HG02938 (cell line): ENCODE results near the gene WASF2.
"Not testable (repeated sequence)": the region's sequence is repeated elsewhere in the genome, so short reads cannot be mapped to it uniquely, and the experiment has no call there.

Experiments used
- ATAC-seq: cut with Tn5 transposase; IDR thresholded peaks from one replicate; pipeline ENCODE4 v1.9.1; 2021; ENCODE audit warnings: mild to moderate bottlenecking, moderate library complexity; ENCODE audit not compliant: unreplicated experiment

Gene WASF2, protein sequence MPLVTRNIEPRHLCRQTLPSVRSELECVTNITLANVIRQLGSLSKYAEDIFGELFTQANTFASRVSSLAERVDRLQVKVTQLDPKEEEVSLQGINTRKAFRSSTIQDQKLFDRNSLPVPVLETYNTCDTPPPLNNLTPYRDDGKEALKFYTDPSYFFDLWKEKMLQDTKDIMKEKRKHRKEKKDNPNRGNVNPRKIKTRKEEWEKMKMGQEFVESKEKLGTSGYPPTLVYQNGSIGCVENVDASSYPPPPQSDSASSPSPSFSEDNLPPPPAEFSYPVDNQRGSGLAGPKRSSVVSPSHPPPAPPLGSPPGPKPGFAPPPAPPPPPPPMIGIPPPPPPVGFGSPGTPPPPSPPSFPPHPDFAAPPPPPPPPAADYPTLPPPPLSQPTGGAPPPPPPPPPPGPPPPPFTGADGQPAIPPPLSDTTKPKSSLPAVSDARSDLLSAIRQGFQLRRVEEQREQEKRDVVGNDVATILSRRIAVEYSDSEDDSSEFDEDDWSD

DNA sequence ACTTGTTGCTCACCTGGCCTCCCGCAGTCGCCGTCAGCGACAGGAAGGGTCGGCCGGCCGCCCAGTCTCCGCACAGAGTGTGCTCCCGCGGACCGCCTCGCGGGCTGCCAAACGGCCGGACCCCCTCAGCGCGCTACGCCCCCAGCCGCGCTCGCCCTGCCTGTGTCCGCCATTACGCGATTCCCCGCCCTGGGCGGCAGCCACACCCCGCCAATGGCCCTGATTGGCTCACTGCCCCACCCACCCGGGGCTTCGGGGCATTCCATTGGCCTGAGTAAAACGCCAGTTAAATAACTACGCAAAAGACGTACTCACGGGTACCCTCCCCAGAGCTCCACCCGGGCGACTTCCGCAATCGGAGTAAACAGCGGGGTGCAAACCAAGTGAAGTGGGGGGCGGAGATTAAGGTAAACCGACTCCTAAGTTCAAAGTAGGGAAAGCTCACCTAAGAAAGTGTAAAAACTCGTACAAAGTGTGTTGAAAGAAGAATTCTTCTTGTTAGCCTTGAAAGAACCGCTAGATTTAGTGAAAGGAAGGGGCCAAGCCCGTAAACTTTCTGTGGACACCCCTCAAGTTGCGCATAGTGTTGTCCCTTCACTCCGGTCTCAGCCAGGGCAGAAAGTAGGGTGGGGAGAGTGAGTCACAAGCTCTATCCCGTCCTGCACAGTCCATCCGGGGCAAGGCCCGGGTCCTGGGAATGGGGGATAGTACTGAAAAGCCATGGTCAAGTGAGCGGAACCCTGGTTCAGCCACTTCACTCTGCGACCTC lies at the start of gene WASF2:
Gene WASF2 (minus strand): TSS at position 195 of the 769 bp plus-strand sequence. CDS start 61,277 bp downstream, outside the sequence.
- ATAC-seq = peak; percentile 82

GRCh38 chr1:27538793-27539192 lies 48.8 kb upstream of the WASF2 start:
- no peak for ATAC-seq

DNA sequence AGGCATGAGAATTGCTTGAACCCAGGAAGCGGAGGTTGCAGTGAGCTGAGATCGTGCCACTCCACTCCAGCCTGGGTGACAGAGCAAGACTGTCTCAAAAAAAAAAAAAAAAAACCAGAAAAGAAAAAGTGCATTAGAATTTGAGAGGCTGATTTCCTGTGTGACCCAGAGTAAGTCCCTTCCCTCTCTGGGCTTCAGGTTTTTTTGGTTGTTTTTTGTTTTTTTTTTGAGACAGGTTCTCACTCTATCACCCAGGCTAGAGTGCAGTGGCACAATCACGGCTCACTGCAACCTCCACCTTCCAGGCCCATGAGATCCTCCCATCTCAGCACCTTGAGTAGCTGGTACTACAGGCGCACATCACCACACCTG lies 48.3 kb upstream of the WASF2 start:
- ATAC-seq = not testable (repeated sequence)

GRCh38 chr1:27536767-27537166 lies 46.8 kb upstream of the WASF2 start:
- ATAC-seq = no peak

- no peak for ATAC-seq
Measured at GRCh38 chr1:27536010-27536757, 46.2 kb upstream of the WASF2 start.

DNA sequence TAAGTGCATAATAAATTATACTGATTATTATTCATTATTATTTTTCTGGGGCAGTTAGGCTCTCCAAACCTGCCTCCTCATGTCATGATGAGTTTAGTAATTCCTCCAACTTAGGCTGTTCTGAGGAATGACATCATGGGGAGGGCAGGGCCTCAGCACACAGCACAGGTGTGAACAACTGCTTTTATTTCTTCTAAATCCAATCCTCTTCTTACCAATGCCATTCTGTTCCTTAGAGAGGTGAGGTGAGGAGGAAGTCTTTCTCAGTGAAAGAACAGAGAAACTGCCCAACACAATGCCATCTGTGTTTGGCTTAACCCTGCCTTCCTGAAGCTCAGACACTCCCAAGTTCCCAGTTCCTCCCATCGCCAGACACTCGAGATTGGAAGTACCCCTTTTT lies 45.4 kb upstream of the WASF2 start:
- ATAC-seq = no peak

DNA sequence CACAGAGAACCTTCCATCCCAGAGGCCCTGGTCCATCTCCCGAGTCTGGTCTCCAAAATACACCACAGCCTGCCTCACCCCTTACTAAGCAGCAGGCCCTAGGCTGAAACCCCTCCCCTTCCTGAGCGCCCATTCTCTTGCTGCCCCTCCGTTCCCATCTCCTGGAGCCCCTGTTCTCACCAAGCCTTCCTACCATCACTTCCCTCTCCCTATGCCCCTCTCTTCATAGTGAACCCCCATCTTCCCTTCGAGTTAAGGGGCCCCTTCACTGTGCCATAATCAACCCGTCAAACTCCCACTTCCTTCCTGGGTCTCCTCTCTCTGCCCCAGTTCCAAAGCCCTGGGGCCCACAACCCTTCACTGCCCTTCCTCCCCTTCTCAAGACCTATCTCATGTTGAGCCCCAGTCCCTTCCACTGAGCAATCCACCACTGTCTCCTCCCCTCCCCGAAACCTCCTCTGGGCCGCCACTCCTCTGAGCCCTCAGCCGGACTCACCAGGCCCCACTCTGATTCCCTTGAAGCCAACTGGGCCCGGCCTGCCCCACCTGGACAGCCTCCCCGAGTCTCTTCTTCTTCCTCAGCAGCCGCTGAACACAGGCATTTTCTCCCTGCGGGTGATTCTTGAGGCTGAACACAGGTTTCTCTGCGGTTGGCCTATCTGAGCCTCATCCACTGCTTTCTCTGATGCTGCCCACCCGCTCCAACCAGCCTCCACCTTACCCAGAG lies 42.2 kb upstream of the WASF2 start:
- no peak for ATAC-seq

DNA sequence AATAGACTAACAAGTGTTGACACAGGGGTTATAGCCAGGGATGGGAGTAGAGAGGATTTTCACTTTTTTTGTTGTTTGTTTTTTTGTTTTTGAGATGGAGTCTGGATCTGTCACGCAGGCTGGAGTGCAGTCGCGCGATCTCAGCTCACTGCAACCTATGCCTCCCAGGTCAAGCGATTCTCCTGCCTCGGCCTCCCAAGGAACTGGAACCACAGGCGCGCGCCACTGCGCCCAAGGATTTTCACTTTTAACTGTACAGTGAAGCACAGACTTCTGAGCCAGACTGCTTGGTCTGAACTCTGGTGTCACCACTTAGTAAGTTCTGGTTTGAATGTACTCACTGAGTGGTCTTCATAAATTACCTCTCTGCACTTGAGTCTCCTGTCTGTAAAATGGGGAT lies 40.2 kb upstream of the WASF2 start:
- ATAC-seq = no peak

DNA sequence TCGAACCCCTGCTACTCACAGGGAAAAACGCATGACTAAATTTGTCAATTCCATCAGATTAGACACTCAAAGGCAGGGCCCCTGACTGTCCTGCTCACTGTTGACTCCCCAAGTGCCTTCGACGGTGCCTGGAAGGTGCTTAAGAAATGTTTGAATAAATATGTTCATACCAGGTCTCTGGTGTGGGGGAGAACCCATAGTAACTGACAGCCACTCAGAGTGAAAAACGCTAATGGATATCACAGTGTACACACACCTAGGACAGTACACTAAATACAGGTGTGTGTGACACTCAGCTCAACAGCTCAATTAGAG lies 39.7 kb upstream of the WASF2 start:
- ATAC-seq = no peak

DNA sequence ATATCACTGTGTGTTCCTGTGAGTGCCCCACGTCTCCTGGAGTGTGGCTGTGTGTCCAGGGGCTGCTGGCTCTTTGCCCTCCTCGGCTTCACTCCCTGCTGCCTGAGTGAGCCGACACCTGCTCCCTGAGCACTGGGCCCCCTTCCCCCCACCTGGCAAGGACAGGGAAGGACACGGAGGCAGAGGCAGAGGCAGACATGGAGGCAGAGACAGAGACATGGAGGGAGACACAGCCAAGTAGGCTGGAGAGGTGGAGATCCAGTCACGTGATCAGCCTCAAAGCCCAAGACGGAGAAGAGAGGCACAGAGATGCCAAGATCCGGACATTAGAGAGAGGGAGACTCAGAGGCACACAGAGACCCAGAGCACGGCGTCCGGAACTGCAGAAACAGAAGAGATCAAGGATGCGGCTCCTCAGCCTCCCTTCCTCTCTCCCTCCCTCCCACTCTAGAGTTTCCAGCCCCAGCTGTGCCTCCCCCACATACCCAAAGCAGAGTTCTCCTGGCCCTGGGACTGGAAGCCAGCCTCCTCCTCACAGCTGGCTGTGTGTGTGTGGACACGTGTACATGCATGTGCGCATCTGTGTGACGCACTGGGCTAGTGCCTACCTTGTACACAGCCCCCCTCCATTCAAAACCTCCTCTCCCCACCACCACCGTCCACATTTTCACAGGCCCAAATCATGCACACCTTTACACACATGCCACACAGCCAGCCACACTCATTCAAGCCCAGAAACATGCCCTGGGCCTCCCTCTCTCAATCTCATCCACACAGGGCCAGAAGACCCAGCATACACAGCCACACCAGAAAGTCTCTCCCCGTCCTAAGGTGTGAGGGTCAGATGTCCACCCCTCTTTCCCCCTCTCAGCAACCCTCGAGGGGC lies 39.1 kb upstream of the WASF2 start:
- no peak for ATAC-seq

GRCh38 chr1:27527890-27528817 lies 38.2 kb upstream of the WASF2 start:
- ATAC-seq = no peak

GRCh38 chr1:27527223-27527889 lies 37.4 kb upstream of the WASF2 start:
- ATAC-seq = no peak

DNA sequence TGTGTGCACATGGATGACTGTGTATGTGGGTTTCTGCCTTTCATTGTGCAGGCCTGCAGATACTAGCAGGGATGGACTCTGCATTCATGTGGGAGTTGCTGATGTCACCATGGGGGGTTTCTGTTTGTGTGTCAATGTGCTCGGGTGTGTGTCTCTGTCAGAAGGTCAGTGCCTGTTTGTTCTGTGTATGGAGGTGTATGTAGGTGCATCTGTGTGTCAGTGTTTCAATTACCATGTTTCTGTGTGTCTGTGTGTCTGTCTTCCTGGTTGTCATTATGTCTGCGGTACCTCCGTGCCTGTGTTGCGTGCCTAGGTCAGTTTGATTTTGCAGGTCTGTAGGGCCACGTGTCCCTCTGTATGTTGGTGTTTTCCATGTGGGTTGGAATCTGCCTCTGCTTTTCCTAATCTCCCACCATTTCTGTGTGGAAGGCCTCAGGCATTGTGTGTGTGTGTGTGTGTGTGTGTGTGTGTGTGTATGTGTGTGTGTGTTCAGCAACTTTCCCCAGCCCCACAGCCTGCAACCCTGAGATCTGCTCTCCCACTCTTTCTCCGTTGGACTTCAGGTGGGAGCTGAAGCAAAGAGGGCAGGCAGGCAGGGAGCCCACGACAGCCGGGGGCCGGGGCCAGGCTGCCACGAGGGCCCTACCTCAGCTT lies 36.7 kb upstream of the WASF2 start:
- ATAC-seq = no peak

GRCh38 chr1:27525296-27526272 lies 35.6 kb upstream of the WASF2 start:
- no peak for ATAC-seq

GRCh38 chr1:27523337-27524020 lies 33.5 kb upstream of the WASF2 start:
- no peak for ATAC-seq
